Ovary (tissue), 9 donors: ENCODE data around the gene FBXW2. TPM values are rescaled to one million over a fixed set of nuclear protein-coding genes. Genes with fewer than 3 reads are reported as not detected.

Experiments
- DNase-seq, 5 donors: peaks; one replicate each; pipeline ENCODE4 v3.0.0-alpha.2; 2019 to 2020
- H3K27ac ChIP-seq, 2 donors: fragments of 200-600 bp; one replicate each; pipeline versions ENCODE4 v1.5.1 to v1.8.0; 2019 to 2022
- H3K27me3 ChIP-seq: fragments of 200-600 bp; one replicate; pipeline ENCODE4 v1.8.0; 2022
- H3K36me3 ChIP-seq: fragments of 200-600 bp; sonication (generic); one replicate; pipeline ENCODE4 v1.5.1; 2019
- H3K4me1 ChIP-seq: one replicate; pipeline ENCODE4 v1.8.1; 2013; ENCODE audit warnings: mild to moderate bottlenecking, moderate library complexity; ENCODE audit not compliant: insufficient read depth
- H3K4me3 ChIP-seq: fragments of 200-600 bp; sonication (generic); one replicate; pipeline ENCODE4 v1.5.1; 2017
- H3K9me3 ChIP-seq, 2 donors: fragments of 200-600 bp in 1 of 2; sonication (generic) in 1 of 2; one replicate each; pipeline versions ENCODE4 v1.5.1 to v1.8.1; 2013 to 2019; ENCODE audit warnings: mild to moderate bottlenecking in 1 of 2, moderate library complexity in 1 of 2
- EP300 ChIP-seq: sonication (generic); formaldehyde crosslinking; IDR thresholded peaks from one replicate; pipeline ENCODE4 v1.6.1; 2017; ENCODE audit warnings: antibody characterized with exemption
- POLR2A ChIP-seq: fragments of 450-650 bp; IDR thresholded peaks from one replicate; pipeline ENCODE4 v1.6.1; 2017; ENCODE audit warnings: antibody characterized with exemption, mild to moderate bottlenecking, moderate library complexity
- WGBS, 3 donors: extraction: QIAGEN DNeasy Blood & Tissue Kit in 1 of 3; methylation state at CpG; one replicate each; pipeline versions ENCODE4 v1.1.5 to v1.1.7; 2013 to 2017; 5-methylcytosine and 5-hydroxymethylcytosine counted together
- intact Hi-C, 4 donors: fragments of 100-400 bp; cut with DNase I; formaldehyde crosslinking; loops; one replicate each; pipeline versions ENCODE4 v1.11.0 to v1.15.1; 2022 to 2023
- polyA plus RNA-seq, 2 donors: library from polyadenylated mRNA; stranded (reverse); fragments of 200-250 nt in 1 of 2; fragments of 350-450 nt in 1 of 2; fragmentation: Illumina TruSeq in 1 of 2; extraction: RNeasy Lipid Tissue Mini Kit (QIAGEN cat#74804) in 1 of 2; gene quantifications; one replicate each; pipeline ENCODE4 v1.2.3, GENCODE V29; 2013 to 2014
- total RNA-seq, 7 donors: library from RNA; depleted of rRNA in 2 of 7; stranded (reverse); fragments of >200 nt in 2 of 7; fragmentation: NEBNext Ultra II Directional in 3 of 7; extraction: Animal tissue kit (Norgen Biotek cat#: 25700) in 3 of 7; gene quantifications; one replicate each; pipeline versions ENCODE4 v1.1.0 to v1.2.4, GENCODE V29; 2016 to 2023
- TF ChIP-seq, protein P1 (sequence below), 3 donors: fragments of 450-650 bp in 2 of 3; fragments of 200-600 bp in 1 of 3; IDR thresholded peaks; one replicate each; pipeline versions ENCODE4 v1.5.1 to v1.8.0; 2016 to 2022; ENCODE audit warnings: antibody characterized with exemption in 3 of 3, mild to moderate bottlenecking in 1 of 3
- donor health status: DM: no; HTN: no; CAD: no; lungs with moderate emphysema.
- donor health status: DM: no; HTN: no; CAD: no.
- donor health status: Bipolar disorder and iron deficiency.
- donor health status: DM: yes; HTN: yes; CAD: no.
- donor health status: DM: no; HTN: no; CAD: no.
- donor health status: DM: yes; HTN: yes; CAD: no.

The FBXW2 gene
- total and polyA plus RNA-seq, 9 donors = 15.6 to 62.0 (median 43.4) TPM

DNA sequence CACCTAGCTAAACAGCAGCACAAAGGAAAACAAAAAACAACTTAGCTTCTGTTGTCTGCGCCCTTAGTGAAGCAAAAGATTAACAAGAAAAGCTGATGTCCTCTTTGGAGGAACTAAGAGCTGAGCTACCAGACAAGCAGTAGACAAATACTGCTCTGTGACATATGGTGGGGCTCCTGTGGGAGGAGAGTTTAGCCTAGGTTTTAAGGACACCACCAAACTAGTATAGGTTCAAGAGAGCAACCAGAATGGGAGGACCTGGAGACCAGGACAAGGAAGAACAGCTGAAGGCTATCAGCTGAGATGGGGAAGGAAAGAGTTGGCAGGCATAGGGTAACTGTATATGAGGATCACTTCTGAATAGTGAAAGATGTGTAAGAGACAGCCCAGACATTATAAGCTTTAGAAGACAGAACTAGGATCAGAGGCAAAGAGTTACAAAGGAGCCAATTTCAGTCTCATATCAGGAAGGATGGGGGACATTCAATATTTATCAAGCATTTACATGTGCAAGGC is 27.2 kb downstream of the FBXW2 start:
- no peak for TF ChIP-seq POLR2A
- TF ChIP-seq, protein P1, sequence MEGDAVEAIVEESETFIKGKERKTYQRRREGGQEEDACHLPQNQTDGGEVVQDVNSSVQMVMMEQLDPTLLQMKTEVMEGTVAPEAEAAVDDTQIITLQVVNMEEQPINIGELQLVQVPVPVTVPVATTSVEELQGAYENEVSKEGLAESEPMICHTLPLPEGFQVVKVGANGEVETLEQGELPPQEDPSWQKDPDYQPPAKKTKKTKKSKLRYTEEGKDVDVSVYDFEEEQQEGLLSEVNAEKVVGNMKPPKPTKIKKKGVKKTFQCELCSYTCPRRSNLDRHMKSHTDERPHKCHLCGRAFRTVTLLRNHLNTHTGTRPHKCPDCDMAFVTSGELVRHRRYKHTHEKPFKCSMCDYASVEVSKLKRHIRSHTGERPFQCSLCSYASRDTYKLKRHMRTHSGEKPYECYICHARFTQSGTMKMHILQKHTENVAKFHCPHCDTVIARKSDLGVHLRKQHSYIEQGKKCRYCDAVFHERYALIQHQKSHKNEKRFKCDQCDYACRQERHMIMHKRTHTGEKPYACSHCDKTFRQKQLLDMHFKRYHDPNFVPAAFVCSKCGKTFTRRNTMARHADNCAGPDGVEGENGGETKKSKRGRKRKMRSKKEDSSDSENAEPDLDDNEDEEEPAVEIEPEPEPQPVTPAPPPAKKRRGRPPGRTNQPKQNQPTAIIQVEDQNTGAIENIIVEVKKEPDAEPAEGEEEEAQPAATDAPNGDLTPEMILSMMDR (IDR thresholded peaks at IDR 0.05) = no peak
- no peak for TF ChIP-seq EP300
- H3K4me1 ChIP-seq = no peaks in the 10 kb centered on the region
- 89 to 93% (median 92%) methylated on average over 1 of the region's 1 CpG for WGBS, 3 donors
- intact Hi-C loops = loop anchor here in 1 of 4 donors (10.0 kb wide), 1 partner anchor 299 kb away; no protein-coding TSS in a partner anchor
- H3K9me3 ChIP-seq = no peaks in the 10 kb centered on the region
- H3K27ac ChIP-seq = no peak overlapping the region
- DNase-seq = no peak
- no peak overlapping the region for H3K4me3 ChIP-seq
- H3K36me3 ChIP-seq = no peaks in the 10 kb centered on the region
- H3K27me3 ChIP-seq = no peaks in the 10 kb centered on the region

DNA sequence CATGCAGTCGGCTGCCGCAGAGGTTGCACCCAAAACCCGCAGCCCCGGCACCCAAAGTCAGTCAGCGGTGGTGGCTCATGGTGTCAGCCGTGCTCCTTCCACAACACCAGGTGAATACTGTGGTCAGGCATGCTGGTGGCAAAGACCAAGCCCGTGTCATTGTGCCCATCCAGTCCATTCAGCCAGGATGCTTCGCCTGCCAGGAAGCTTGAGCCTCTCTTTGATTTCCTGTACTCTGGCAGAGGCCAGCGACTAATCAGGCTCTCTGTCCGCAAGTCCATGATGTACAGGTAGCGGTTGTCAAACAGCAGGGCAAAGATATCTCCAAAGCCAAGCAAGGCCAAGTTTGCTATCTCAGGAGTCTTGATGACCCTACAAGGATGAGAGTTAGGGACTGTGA is 28.7 kb downstream of the FBXW2 start:
- H3K4me3 ChIP-seq = no peak overlapping the region
- H3K9me3 ChIP-seq = no peaks in the 10 kb centered on the region
- no peaks in the 10 kb centered on the region for H3K4me1 ChIP-seq
- intact Hi-C loops = loop anchor here in 1 of 4 donors (10.0 kb wide), 1 partner anchor 300 kb away; no protein-coding TSS in a partner anchor
- no peaks in the 10 kb centered on the region for H3K36me3 ChIP-seq
- no peak overlapping the region for H3K27ac ChIP-seq
- TF ChIP-seq POLR2A (no peak), EP300 (no peak)
- TF ChIP-seq, protein P1 (IDR thresholded peaks at IDR 0.05) = no peak
- DNase-seq = no peak
- 95% methylated on average over 11 of the region's 11 CpGs for WGBS, 3 donors
- no peaks in the 10 kb centered on the region for H3K27me3 ChIP-seq

DNA sequence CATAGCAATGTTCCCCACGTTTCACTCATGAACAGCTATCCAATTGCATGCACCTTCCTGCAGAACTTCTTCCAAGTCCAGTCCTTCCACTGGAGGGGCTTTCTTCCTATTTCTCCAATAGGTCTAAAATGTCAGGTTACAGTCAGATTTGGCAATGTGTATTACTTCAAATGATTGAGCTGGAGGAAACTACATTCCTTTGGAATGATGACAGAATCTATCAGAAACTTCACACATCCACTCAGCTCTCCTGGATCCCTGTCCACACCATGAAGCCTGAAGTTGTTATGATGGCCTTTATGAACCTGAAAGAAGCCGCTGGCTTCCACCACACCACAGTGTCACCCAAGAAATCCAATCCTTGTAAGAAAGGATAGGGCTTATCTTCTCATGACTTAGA is 32.2 kb downstream of the FBXW2 start:
- no peak for TF ChIP-seq POLR2A
- TF ChIP-seq EP300 = no peak
- TF ChIP-seq, protein P1 (IDR thresholded peaks at IDR 0.05) = no peak
- Histone ChIP-seq H3K4me1 (no peaks in the 10 kb centered on the region), H3K4me3 (no peak overlapping the region), H3K36me3 (no peaks in the 10 kb centered on the region), H3K9me3 (no peaks in the 10 kb centered on the region), H3K27me3 (no peaks in the 10 kb centered on the region), H3K27ac (no peak overlapping the region)
- WGBS, 3 donors = 66 to 72% (median 66%) methylated on average over 2 of the region's 2 CpGs
- DNase-seq = no peak
- intact Hi-C loops = loop anchor here in 1 of 4 donors (10.0 kb wide), 1 partner anchor 304 kb away; no protein-coding TSS in a partner anchor

DNA sequence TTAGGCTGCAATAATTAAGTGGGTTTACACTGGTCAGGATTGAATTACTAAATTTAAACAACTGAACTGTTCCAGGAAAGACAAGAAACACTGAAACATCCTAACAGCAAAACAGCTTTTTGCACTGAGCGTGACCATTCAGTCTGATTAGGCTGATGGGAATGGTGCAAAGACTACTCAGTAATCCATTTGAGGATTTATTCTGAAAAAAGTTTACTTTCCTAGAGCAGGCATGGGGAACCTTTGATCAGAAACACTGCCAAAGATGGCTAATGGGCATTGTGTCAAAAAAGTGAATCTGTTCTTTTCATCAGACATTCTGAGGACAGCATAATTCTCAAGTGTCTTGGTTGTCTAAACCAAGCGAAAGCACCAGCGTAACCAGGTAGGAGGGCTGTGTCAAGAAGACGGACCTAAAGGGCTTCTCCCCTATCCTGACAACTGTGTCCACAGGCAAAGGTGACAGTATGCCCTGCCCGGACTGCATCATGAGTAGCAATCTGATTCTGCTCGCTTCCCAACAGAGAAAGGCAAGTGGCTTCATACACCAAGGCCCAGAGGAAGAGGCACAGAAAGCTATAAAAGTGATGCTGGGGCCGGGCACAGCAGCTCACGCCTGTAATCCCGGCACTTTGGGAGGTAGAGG is 33.3 kb downstream of the FBXW2 start:
- Histone ChIP-seq H3K4me1 (no peaks in the 10 kb centered on the region), H3K9me3 (no peaks in the 10 kb centered on the region), H3K27ac (no peak overlapping the region), H3K4me3 (no peak overlapping the region), H3K36me3 (no peaks in the 10 kb centered on the region), H3K27me3 (no peaks in the 10 kb centered on the region)
- WGBS, 3 donors = 92 to 95% (median 93%) methylated on average over 9 of the region's 9 CpGs
- no peak for DNase-seq
- intact Hi-C loops = loop anchor here (5.0 to 10.0 kb wide), 4 partner anchors 295 to 315 kb away; partner anchors contain the start of genes CNTRL (in 2 of the 4) and C5 (in 1 of the 4)
- TF ChIP-seq POLR2A = no peak
- TF ChIP-seq, protein P1 (IDR thresholded peaks at IDR 0.05) = no peak
- no peak for TF ChIP-seq EP300
